HepG2 (cell line): ENCODE data around the gene CPT1A. TPM values are rescaled to one million over a fixed set of nuclear protein-coding genes. Genes with fewer than 3 reads are reported as not detected.

Experiments
- ATM ChIP-seq: fragments of 450-650 bp; IDR thresholded peaks from 2 replicates; pipeline ENCODE4 v1.7.1; 2017; ENCODE audit warnings: mild to moderate bottlenecking, borderline replicate concordance
- CERS6 ChIP-seq: sonication (generic); formaldehyde crosslinking; IDR thresholded peaks from 2 replicates; pipeline ENCODE4 v1.5.0; 2020; ENCODE audit warnings: missing genetic modification reagents
- FOSL1 ChIP-seq: sonication (generic); formaldehyde crosslinking; IDR thresholded peaks from 2 replicates; pipeline ENCODE4 v1.9.0; 2021; ENCODE audit warnings: missing genetic modification reagents, borderline replicate concordance
- GABPB1 ChIP-seq: IDR thresholded peaks from 2 replicates; pipeline ENCODE4 v1.6.1; 2016; ENCODE audit warnings: mild to moderate bottlenecking, missing genetic modification reagents, moderate library complexity, missing compliant biosample characterization
- KDM5B ChIP-seq: sonication (generic); formaldehyde crosslinking; IDR thresholded peaks from 2 replicates; pipeline ENCODE4 v1.4.0; 2020; ENCODE audit warnings: missing genetic modification reagents, mild to moderate bottlenecking, borderline replicate concordance
- MED1 ChIP-seq: sonication (generic); formaldehyde crosslinking; IDR thresholded peaks from 2 replicates; pipeline ENCODE4 v1.4.0; 2020; ENCODE audit warnings: missing genetic modification reagents
- NAIF1 ChIP-seq: sonication (generic); formaldehyde crosslinking; IDR thresholded peaks from 2 replicates; pipeline ENCODE4 v1.5.0; 2020; ENCODE audit warnings: mild to moderate bottlenecking, missing genetic modification reagents, borderline replicate concordance
- NRL ChIP-seq: sonication (generic); formaldehyde crosslinking; IDR thresholded peaks from 2 replicates; pipeline ENCODE4 v1.5.0; 2020; ENCODE audit warnings: missing genetic modification reagents, mild to moderate bottlenecking, moderate library complexity, borderline replicate concordance
- PATZ1 ChIP-seq: sonication (generic); formaldehyde crosslinking; IDR thresholded peaks from 2 replicates; pipeline ENCODE4 v1.4.0; 2020; ENCODE audit warnings: missing genetic modification reagents
- RAD21 ChIP-seq: fragments of 450-650 bp; formaldehyde crosslinking; IDR thresholded peaks from 2 replicates; pipeline ENCODE4 v1.5.0; 2020; ENCODE audit warnings: mild to moderate bottlenecking
- REPIN1 ChIP-seq: sonication (generic); formaldehyde crosslinking; IDR thresholded peaks from 2 replicates; pipeline ENCODE4 v1.8.0; 2022; ENCODE audit warnings: missing genetic modification reagents, low read depth, mild to moderate bottlenecking, borderline replicate concordance
- RXRB ChIP-seq: IDR thresholded peaks from 2 replicates; pipeline ENCODE4 v1.6.1; 2016; ENCODE audit warnings: borderline replicate concordance, missing genetic modification reagents, missing compliant biosample characterization
- SMC3 ChIP-seq: IDR thresholded peaks from 2 replicates; pipeline ENCODE4 v1.6.1; 2011; ENCODE audit warnings: low read length, improper control_type of control experiment
- SRSF1 ChIP-seq: fragments of 200-400 bp; formaldehyde crosslinking; optimal IDR thresholded peaks from 2 replicates; pipeline ENCODE3; 2017; ENCODE audit warnings: mild to moderate bottlenecking, low read depth, low read length, moderate library complexity
- STAT5B ChIP-seq: sonication (generic); formaldehyde crosslinking; IDR thresholded peaks from 2 replicates; pipeline ENCODE4 v1.4.0; 2020; ENCODE audit warnings: missing genetic modification reagents
- THAP9 ChIP-seq: sonication (generic); formaldehyde crosslinking; IDR thresholded peaks from 2 replicates; pipeline ENCODE4; 2020; ENCODE audit warnings: missing genetic modification reagents, mild to moderate bottlenecking, borderline replicate concordance
- TOE1 ChIP-seq: sonication (generic); formaldehyde crosslinking; IDR thresholded peaks from 2 replicates; pipeline ENCODE4 v1.4.0; 2020; ENCODE audit warnings: mild to moderate bottlenecking, missing genetic modification reagents
- ZBTB44 ChIP-seq: sonication (generic); formaldehyde crosslinking; IDR thresholded peaks from 2 replicates; pipeline ENCODE4 v1.4.0; 2020; ENCODE audit warnings: missing genetic modification reagents
- ZNF124 ChIP-seq: sonication (generic); formaldehyde crosslinking; IDR thresholded peaks from 2 replicates; pipeline ENCODE4 v1.4.0; 2020; ENCODE audit warnings: missing genetic modification reagents
- ZNF160 ChIP-seq: sonication (generic); formaldehyde crosslinking; IDR thresholded peaks from 2 replicates; pipeline ENCODE4 v1.8.0; 2022; ENCODE audit warnings: mild to moderate bottlenecking, inconsistent platforms, missing genetic modification reagents
- ZNF17 ChIP-seq: sonication (generic); formaldehyde crosslinking; IDR thresholded peaks from 2 replicates; pipeline ENCODE4 v1.5.0; 2020; ENCODE audit warnings: mild to moderate bottlenecking, missing genetic modification reagents
- ZNF225 ChIP-seq: sonication (generic); formaldehyde crosslinking; IDR thresholded peaks from 2 replicates; pipeline ENCODE4 v1.4.0; 2020; ENCODE audit warnings: mild to moderate bottlenecking, missing genetic modification reagents
- ZNF263 ChIP-seq: sonication (generic); formaldehyde crosslinking; IDR thresholded peaks from 2 replicates; pipeline ENCODE4 v1.4.0; 2020; ENCODE audit warnings: missing genetic modification reagents
- ZNF501 ChIP-seq: sonication (generic); formaldehyde crosslinking; IDR thresholded peaks from 2 replicates; pipeline ENCODE4 v1.5.1; 2020; ENCODE audit warnings: mild to moderate bottlenecking, moderate library complexity, missing genetic modification reagents
- ZNF589 ChIP-seq: sonication (generic); formaldehyde crosslinking; conservative IDR thresholded peaks from 2 replicates; pipeline ENCODE4 v1.8.0; 2022; ENCODE audit warnings: mild to moderate bottlenecking, moderate library complexity, missing genetic modification reagents
- polyA plus RNA-seq, 8 experiments: library from polyadenylated mRNA; depleted of rRNA in 3 of 8; stranded (reverse) in 7 of 8; unstranded in 1 of 8; fragments of >200 nt; fragmentation: Illumina TruSeq in 4 of 8; extraction: Trizol in 4 of 8; gene quantifications; 2 replicates each; pipeline versions ENCODE4 v1.2.1 to v1.2.3, GENCODE V29; 2011 to 2016; ENCODE audit warnings: low read depth in 4 of 8, missing spikeins in 1 of 8, mixed read lengths in 1 of 8; ENCODE audit not compliant: insufficient read depth in 1 of 8
- total RNA-seq, 5 experiments: library from RNA; depleted of rRNA; stranded (reverse); fragments of >200 nt; fragmentation: Illumina TruSeq; extraction: Trizol; gene quantifications; 2 replicates each; pipeline ENCODE4 v1.2.3, GENCODE V29; 2016; ENCODE audit warnings: low read depth in 1 of 5

CPT1A gene
- total and polyA plus RNA-seq, 2 of the 13 experiments (the other 11 are each of a cell fraction or from before 2014, with no cell fraction given), result 7.0 to 7.1 TPM

GRCh38 chr11:68825571-68825970, 16.1 kb downstream of the CPT1A start (continued):
- 0 out of 2 replicates have a peak, but pooled peaks have one; percentile 23 for TF ChIP-seq PATZ1 (CRISPR knock-in tag)
- no peak for TF ChIP-seq NRL (CRISPR knock-in tag)
- TF ChIP-seq STAT5B (CRISPR knock-in tag), result no peak
- TF ChIP-seq ZNF589 (CRISPR knock-in tag), result no peak
- peak; percentile 72 for TF ChIP-seq GABPB1 (CRISPR knock-in tag)
- TF ChIP-seq ZNF160 (CRISPR knock-in tag), result no peak
- no peak for TF ChIP-seq SRSF1
- no peak for TF ChIP-seq ZNF17 (CRISPR knock-in tag)
- no peak for TF ChIP-seq TOE1
- no peak for TF ChIP-seq REPIN1
- TF ChIP-seq ATM, result no peak
- no peak for TF ChIP-seq THAP9 (CRISPR knock-in tag)
- TF ChIP-seq FOSL1 (CRISPR knock-in tag), result peak; percentile 47; the same call in 1 of the 2 replicates
- no peak for TF ChIP-seq ZNF124
- peak; percentile 45; the same call in 1 of the 2 replicates for TF ChIP-seq ZNF225 (CRISPR knock-in tag)
- TF ChIP-seq MED1 (CRISPR knock-in tag), result peak; percentile 24; the same call in 1 of the 2 replicates
- TF ChIP-seq ZBTB44 (CRISPR knock-in tag), result no peak
- no peak for TF ChIP-seq NAIF1 (CRISPR knock-in tag)
- peak; percentile 65 for TF ChIP-seq RAD21 (CRISPR knock-in tag)
- TF ChIP-seq KDM5B (CRISPR knock-in tag), result no peak
- TF ChIP-seq SMC3, result peak; percentile 64
- no peak for TF ChIP-seq ZNF263 (CRISPR knock-in tag)
- no peak for TF ChIP-seq CERS6
- TF ChIP-seq ZNF501, result no peak
- peak; percentile 48; the same call in 1 of the 2 replicates for TF ChIP-seq RXRB (CRISPR knock-in tag)
